Measurements from ENCODE around the gene SLC5A7.

DNA sequence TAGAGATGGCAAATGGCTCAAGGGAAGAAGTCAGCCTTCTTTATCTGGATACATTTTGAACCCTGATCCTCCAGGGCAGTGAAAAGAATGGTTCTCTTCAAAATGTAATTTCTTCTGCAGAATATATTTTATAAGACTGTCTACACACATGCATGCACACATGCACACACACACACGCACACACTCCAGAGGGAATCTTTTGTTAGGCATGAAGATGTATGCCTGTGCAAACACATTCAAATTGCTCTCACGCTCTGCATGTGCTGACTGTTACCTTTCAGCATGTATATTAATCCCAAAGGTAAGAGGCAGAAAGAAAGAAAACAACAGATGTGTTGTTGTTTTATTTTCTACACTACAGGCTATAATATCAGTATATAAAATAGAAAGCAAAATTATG lies 43.2 kb downstream of the SLC5A7 start:
- TF ChIP-seq POLR2AphosphoS5 (IDR thresholded peaks at IDR 0.05; ENCODE audit: low read depth, low read length) (no peak), SIN3A (IDR thresholded peaks at IDR 0.05; ENCODE audit: borderline replicate concordance, insufficient read depth, low read length) (no peak), TAF1 (IDR thresholded peaks at IDR 0.05; ENCODE audit: borderline replicate concordance, insufficient read depth, low read length) (no peak), REST (IDR thresholded peaks at IDR 0.05; ENCODE audit: insufficient read depth in 1 of 2, low read depth in 2 of 2, low read length in 2 of 2) (no peak), FOXP2 (optimal IDR thresholded peaks at IDR 0.05; ENCODE audit: borderline replicate concordance, extremely low read depth, extremely low read length, insufficient read depth) (no peak)
